Measurements from ENCODE around the gene KPNA5.
"Not testable (repeated sequence)": the region's sequence is repeated elsewhere in the genome, so short reads cannot be mapped to it uniquely, and the experiment has no call there.

Gene KPNA5

DNA sequence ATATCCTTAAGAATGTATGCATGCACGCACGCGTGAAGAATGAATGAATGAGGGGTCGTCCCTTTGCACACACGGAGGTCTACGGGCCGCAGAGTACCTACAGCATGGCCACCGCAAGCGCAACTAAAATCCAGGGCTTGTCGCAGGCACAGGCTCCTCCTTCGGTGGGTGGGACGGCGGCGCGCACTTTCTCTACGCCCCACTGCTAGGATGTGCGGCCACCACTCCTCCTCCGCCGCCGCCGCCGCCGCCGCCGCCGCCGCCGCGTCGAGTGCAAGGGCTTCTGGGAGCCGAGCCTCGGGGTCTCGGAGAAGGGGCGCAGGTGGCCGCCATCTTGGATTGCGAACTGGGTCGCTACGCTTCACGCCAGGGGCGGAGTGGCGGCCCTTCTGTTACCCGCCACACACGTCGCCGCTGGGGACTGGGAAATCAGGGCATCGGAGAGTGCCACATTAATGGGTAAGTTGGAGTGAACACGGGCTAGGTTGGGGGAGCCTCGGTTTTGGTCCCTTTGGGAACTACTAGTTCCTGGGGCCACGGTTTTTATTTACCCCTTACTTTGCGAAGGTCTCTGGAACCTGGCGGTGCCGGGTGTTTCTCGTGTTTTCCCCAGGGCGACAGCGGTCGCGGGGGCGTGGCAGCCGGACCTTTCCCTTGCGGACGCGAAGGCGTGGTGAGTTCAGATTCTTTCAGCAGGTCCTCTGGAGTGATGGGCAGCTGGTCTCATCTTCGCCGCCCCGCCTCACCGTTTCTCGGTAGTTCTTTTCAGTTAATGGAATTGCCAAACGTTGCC, at the start of gene KPNA5:
KPNA5 (plus strand) TSS at position 332 of the 793 bp plus-strand sequence; CDS start at position 456, 124 bp downstream.
- peak; percentile 92 for DNase-seq (ENCODE audit: low spot score)

DNA sequence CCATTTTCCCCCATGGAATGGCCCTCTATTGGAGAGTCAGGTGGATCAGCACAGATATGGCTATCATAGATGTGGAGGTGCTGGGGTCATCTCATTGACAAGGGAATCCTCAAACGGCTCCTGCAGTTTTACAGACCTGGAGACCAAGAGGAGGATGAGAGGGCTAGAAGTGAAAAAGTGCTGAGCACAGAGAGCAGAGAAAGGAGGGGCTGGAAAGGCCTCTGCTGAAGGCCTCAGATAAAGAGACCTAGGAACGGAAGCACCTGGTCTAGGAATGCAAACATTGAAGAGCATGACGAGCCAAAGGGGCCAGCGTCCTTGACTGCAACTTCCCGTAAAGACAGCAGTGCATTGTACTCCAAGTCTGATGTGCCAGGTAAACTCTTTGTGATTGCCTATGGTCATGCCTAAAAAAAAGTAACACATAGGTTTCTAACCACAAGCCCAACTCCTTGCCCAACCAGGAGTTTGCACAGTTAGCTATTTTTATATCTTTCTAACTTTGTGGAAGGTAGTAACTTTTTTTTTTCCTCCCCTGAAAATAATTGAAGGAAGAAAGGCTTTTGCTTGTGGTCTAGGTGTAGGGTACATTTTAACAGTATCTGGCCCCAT, 49.5 kb upstream of the KPNA5 start:
- no peak for DNase-seq (ENCODE audit: low spot score)

DNA sequence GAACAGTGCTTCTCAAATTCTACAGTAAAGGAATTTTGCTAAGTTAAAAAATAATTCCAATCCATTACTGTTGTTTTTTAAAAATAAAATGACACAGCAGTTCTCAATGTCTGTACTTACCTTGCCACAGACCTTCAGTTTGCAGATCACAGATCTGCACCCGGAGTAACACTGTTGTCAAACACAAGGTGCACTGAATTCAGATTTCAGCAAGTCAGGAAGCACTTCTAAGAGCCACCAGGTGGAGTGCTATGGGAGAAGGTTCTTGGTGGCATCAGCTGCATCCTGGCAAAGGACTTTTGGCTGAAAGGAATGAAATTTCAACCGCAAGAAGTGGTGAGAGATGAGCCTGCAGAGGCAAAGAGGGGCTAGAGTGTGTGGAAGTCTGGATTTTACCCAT, 47.3 kb upstream of the KPNA5 start:
- DNase-seq (ENCODE audit: low spot score) = no peak

- no peak for DNase-seq (ENCODE audit: low spot score)
These were observed 32.9 kb upstream of the KPNA5 start for GRCh38 chr6:116648156-116648555.

- no peak for DNase-seq (ENCODE audit: low spot score)
These were observed 31.9 kb upstream of the KPNA5 start for GRCh38 chr6:116649129-116649528.

DNA sequence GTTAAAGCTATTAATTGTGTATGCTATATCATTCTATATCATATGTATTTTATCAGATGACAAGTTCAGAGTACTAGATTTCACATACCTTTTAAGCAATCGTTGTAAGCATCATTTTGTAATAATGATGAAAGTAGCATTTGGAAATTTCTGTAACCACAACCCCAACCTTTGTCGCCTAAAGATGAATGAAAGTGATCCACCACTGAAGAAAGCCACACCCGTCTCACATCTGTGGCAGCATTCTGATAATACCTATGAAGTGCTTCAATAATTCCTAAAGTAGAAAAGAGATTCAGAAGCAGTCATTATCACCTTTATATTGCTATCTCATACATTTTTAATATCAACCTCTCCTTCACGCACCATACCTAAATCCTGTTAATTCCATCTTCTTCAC, 29.1 kb upstream of the KPNA5 start:
- no peak for DNase-seq (ENCODE audit: low spot score)

DNA sequence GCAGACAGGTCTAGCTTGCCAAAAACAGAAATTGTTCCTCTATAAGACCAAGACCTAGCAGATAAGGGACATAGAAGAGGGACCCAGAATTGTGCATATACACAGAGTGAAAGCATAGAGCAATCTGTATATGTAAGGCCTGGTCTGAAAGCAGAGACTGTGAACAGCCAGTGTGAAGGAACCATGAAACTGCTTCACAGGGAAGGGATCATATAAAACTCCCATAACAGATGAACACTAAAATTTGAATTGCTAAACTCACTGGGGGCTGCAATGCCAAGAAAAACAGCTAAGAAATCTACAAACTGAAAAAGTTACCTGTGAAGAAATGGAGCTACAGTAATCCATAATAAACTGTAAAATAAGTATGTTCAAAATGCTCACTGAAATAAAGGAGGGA, 19.4 kb upstream of the KPNA5 start:
- DNase-seq (ENCODE audit: low spot score) = no peak

DNA sequence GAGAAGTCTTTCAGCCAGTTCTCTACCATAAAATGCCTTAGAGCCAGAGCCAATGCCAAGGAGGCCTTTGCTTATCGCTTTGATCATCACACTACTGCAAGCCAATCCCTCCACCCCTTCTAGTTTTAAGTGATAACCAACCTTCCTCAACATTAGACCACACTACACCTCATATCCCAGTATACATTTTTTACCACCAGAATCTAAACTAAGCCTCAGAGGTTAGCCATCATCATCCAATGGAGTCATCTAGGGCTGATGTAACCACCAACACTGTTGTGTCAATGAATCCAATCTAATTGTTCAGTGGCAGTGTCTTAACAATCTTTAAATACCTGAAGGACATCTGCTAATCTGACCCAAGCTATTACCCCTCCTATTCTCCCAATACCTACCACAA, 18.8 kb upstream of the KPNA5 start:
- no peak for DNase-seq (ENCODE audit: low spot score)

- no peak for DNase-seq (ENCODE audit: low spot score)
These were observed 17.7 kb upstream of the KPNA5 start for GRCh38 chr6:116663308-116663707.

DNA sequence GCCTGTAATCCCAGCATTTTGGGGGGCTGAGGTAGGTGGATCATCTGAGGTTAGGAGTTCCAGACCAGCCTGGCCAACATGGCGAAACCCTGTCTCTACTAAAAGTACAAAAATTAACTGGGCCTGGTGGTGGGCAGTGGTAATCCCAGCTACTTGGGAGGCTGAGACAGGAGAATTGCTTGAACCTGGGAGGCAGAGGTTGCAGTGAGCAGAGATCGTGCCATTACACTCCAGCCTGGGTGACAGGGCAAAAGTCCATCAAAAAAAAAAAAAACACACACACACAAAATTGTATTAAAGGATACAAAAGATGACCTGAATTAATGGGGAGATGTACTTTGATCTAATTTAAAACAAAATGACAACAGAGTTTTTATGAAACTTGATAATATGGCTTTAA, 16.8 kb upstream of the KPNA5 start:
- not testable (repeated sequence) for DNase-seq (ENCODE audit: low spot score)

- DNase-seq (ENCODE audit: low spot score) = no peak
These were observed 15.5 kb upstream of the KPNA5 start for GRCh38 chr6:116665464-116665863.

GRCh38 chr6:116666869-116667268, 14.1 kb upstream of the KPNA5 start:
- no peak for DNase-seq (ENCODE audit: low spot score)

DNA sequence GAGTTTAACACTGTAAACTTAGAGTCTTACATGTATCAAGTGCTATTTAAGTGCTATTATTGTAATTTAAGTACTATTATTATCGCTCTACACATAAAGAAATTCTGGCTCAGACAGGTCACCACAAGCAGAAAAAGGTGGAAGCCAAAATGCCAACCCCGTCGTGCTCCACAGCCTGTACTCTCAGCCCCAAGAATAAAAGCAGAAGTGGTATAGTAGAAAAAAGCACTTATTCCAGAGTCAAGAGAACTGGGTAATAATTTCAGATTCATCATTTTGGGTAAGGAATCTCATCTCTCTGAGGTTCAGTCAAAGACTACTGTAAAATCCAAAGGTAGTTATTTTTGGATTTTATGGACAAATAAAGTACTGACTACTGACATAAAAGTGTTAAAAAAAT, 13.4 kb upstream of the KPNA5 start:
- no peak for DNase-seq (ENCODE audit: low spot score)

DNA sequence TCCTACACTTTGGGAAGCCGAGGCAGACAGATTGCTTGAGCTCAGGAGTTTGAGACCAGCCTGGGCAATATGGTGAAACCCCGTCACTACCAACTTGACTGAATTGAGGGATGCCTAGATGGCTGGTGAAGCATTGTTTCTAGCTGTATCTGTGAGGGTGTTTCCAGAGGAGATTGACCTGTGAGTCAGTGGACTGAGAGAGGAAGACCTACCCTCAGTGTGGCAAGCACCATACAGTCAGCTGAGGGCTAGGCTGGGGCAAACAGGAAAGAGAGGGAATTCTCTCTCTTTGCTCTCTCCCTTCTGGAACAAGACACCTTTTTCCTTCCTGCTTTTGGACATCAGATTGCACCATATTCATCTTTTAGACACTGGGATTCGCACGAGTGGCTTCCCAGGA, 8.7 kb upstream of the KPNA5 start:
- no peak for DNase-seq (ENCODE audit: low spot score)

GRCh38 chr6:116676021-116676420, 5.0 kb upstream of the KPNA5 start:
- DNase-seq (ENCODE audit: low spot score) = no peak

- peak; percentile 26 for DNase-seq (ENCODE audit: low spot score)
These were observed 1.3 kb downstream of the KPNA5 start for GRCh38 chr6:116682334-116682712.

- no peak for DNase-seq (ENCODE audit: low spot score)
These were observed 4.5 kb downstream of the KPNA5 start for GRCh38 chr6:116685437-116685993.

GRCh38 chr6:116686475-116687101, 5.6 kb downstream of the KPNA5 start:
- DNase-seq (ENCODE audit: low spot score) = not testable (repeated sequence)

- no peak for DNase-seq (ENCODE audit: low spot score)
These were observed 10.1 kb downstream of the KPNA5 start for GRCh38 chr6:116691154-116691553.

DNA sequence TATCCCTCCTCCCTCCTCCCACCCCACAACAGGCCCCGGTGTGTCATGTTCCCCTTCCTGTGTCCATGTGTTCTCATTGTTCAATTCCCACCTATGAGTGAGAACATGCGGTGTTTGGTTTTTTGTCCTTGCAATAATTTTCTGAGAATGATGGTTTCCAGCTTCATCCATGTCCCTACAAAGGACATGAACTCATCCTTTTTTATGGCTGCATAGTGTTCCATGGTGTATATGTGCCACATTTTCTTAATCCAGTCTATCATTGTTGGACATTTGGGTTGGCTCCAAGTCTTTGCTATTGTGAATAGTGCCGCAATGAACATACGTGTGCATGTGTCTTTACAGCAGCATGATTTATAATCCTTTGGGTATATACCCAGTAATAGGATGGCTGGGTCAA, 11.9 kb downstream of the KPNA5 start:
- not testable (repeated sequence) for DNase-seq (ENCODE audit: low spot score)

GRCh38 chr6:116693275-116693674, 12.3 kb downstream of the KPNA5 start:
- not testable (repeated sequence) for DNase-seq (ENCODE audit: low spot score)

DNA sequence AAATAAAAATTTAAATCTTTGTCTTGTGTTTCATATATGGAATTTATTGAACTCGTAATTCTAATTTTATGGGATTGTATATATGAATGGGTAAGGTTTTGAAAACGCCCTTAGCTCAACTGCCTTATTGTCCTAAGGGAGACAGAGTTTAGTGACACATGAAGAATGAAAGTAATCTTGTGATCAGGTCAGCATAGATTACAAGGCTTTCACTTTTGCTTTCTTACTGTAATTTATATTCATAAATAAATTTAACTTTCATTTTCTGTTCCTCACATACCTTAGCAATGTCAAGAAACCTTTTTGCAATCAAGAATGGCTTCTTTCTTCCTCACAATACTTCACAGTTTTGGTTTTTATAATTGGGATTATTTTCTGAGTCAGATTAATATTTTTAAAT, 14.4 kb downstream of the KPNA5 start:
- DNase-seq (ENCODE audit: low spot score) = no peak

GRCh38 chr6:116697480-116697879, 16.5 kb downstream of the KPNA5 start:
- DNase-seq (ENCODE audit: low spot score) = no peak
